ENCODE measurements around the gene KLF17.

The KLF17 gene

GRCh38 chr1:44157903-44158302 is 39.3 kb downstream of the KLF17 start:
- DNase-seq = no peak

GRCh38 chr1:44158871-44159270 is 40.2 kb downstream of the KLF17 start:
- DNase-seq = no peak

GRCh38 chr1:44161546-44161945 is 42.9 kb downstream of the KLF17 start:
- DNase-seq = no peak

- no peak for DNase-seq
Observed at GRCh38 chr1:44168520-44169098, 50.0 kb downstream of the KLF17 start.

GRCh38 chr1:44170281-44170823 is 51.7 kb downstream of the KLF17 start:
- DNase-seq = no peak

GRCh38 chr1:44174630-44175029 is 56.0 kb downstream of the KLF17 start:
- DNase-seq = no peak
